NT2/D1 (cell line): ENCODE results near the gene FRK.

ENCODE experiments used
- SUZ12 ChIP-seq: IDR thresholded peaks from 2 replicates; pipeline ENCODE4 v1.6.1; 2011; ENCODE audit not compliant: insufficient read length, insufficient read depth; ENCODE audit errors: extremely low read depth
- ZNF274 ChIP-seq: IDR thresholded peaks from 2 replicates; pipeline ENCODE4 v1.6.1; 2011; ENCODE audit warnings: mild to moderate bottlenecking, low read depth, low read length

- no peak for TF ChIP-seq ZNF274
- no peak for TF ChIP-seq SUZ12
These were observed 61.5 kb downstream of the FRK start for GRCh38 chr6:115999235-115999634.
